Cardiac septum (tissue), 1 donor: ENCODE data around the gene FERMT3. TPM values are rescaled to one million over a fixed set of nuclear protein-coding genes. Genes with fewer than 3 reads are reported as not detected.
"Not testable (repeated sequence)": the region's sequence is repeated elsewhere in the genome, so short reads cannot be mapped to it uniquely, and the experiment has no call there.

ENCODE experiments used
- DNase-seq: peaks from one replicate; pipeline ENCODE4 v3.0.0-alpha.2; 2020; ENCODE audit warnings: low spot score
- intact Hi-C: fragments of 100-400 bp; cut with DNase I; formaldehyde crosslinking; loops from one replicate; pipeline ENCODE4 v1.14.0; 2022
- total RNA-seq: library from RNA; stranded (reverse); fragmentation: NEBNext Ultra II Directional; extraction: Animal tissue kit (Norgen Biotek cat#: 25700); gene quantifications from one replicate; pipeline ENCODE4 v1.2.1, GENCODE V29; 2021
- donor health status: DM: no; HTN: no; CAD: no.

The FERMT3 gene
- total RNA-seq, 1 donor from 2014 or later, result 7.8 TPM

DNA sequence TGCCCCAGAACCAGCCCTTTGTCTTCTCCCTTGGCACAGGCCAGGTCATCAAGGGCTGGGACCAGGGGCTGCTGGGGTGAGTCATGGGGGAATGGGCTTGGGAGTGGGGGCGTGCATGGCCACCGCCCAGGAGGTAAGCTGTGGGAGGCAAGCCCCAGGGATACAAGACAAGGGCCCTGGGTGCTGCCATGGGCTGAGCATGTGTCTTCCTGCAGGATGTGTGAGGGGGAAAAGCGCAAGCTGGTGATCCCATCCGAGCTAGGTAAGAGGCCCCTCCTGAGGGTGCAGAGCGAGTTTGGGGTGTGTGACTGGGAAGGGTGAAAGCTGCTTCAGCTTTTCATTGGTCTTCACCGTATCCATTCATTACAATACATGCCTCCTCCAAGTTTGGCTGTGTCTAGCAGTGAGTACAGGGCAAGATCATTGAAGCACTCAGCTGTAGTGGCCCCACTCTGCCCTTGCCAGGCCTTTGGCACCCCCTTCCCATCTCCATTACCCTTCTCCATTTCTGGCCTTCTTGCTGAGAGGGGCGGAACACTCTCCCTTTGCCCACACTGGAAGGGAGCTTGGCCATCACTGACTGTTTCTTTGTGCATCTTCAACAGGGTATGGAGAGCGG lies 36.8 kb downstream of the FERMT3 start:
- intact Hi-C loops, result no loop called here
- DNase-seq, result no peak

DNA sequence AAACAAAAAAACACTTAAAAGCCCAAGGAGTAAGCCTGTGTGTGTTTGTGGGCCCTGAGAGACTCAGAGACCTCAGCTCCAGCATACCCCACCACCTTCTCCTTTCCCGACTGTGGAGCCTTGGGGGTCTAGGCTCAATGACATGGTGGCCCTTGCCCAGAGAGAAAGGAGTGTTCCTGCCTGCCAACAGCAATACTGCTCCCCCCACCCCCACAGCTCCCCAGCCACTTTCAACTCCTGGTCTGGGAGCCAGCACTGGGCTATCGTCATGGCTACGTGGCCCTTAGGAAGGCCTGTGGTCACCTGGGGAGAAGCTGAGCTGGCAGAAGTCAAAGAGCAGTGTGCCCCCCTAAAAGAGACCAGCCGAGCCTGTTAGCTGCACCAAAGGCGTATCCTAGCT lies 37.6 kb downstream of the FERMT3 start:
- intact Hi-C loops, result no loop called here
- no peak for DNase-seq

DNA sequence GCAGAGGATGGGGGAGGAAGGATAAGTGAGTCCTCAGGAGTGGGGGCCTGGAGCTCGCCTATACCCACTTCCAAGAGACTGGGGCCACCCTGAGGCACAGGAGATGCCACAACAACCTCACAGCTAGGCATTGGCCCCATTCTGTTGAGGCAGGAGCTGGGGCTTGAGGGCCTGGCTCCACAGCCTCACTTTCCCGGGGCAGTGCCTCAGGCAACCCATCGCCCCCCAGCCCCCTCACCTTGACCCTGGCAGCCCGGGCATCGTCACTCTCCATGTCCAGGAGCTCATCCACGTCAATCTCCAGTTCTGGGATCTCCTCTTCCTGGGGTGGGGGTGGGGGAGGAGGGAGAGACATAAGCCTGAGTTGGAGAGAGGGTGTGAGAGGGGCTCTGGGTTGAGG lies 38.4 kb downstream of the FERMT3 start:
- no peak for DNase-seq
- intact Hi-C loops, result no loop called here

DNA sequence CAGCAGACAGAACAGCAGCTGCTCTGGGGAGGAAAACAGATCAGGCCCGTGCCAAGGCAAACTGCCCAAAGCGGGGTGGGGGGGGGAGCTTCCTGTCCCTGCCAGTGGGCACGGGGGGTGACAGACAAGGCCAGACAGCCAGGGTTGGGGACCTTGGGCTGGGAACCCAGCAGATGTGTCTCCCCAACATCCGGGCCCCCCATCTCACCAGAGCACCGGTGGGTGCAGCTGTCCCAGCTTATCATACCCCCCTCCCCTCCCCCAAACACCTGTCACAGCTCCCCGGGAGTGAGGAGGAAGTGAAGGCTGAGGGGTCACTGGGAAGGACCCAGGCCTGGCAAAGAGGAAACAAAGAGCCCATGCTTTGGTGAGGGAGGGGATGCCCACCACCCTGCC lies 38.9 kb downstream of the FERMT3 start:
- intact Hi-C loops, result no loop called here
- no peak for DNase-seq

DNA sequence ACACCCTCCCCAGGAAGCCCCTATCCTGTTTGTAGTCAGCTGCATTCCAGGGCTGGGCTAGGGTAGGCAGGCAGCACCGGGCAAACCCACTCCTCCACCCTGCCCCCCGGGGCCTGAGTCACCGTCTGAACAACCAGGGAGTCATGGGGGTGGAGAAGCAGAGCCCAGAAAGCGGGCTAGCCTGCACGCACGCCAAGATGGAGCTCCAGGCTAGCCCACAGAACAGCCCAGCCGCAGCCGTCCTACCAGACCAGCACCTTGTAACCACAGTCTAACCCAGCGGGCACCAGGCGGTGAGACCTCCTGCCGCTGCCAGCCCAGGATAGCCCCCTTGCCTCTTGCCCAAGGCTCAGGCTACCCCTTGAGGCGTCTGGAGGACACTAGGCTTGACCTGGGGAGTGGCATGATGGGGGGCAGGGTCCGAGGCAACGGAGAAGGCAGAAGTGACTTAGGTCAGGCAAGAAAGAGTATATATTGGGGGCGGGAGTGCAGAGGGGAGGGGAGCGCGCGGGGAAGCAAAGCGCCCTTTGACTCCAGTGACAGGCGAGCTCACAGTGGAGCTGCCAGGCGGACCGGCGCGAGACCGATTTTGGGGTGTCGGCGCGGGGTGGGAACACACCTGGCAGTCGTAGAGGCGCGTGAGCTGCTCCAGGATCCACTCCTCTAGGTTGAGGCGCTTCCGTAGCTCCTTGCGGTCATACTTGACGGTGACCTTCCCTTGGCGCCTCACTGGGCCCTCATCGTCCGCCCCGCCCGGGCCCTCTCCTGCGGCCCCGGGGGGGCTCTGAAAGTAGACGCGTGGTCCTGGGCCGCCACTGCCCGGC lies 39.5 kb downstream of the FERMT3 start:
- no peak for DNase-seq
- intact Hi-C loops, result no loop called here

DNA sequence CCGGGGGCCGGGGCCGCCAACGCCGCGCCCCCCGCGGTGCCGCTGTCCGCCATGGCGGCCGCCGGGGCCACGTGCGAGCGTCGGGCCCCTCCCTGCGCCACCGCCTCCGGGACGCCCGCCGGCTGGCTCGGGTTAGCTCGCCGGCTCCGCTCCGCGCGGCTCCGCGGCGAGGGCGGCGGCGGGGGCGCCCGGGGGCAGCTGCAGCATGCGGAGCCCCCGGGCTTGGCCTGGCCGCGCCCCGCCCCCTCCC lies 40.0 kb downstream of the FERMT3 start:
- intact Hi-C loops, DNase-seq: not testable (repeated sequence)

DNA sequence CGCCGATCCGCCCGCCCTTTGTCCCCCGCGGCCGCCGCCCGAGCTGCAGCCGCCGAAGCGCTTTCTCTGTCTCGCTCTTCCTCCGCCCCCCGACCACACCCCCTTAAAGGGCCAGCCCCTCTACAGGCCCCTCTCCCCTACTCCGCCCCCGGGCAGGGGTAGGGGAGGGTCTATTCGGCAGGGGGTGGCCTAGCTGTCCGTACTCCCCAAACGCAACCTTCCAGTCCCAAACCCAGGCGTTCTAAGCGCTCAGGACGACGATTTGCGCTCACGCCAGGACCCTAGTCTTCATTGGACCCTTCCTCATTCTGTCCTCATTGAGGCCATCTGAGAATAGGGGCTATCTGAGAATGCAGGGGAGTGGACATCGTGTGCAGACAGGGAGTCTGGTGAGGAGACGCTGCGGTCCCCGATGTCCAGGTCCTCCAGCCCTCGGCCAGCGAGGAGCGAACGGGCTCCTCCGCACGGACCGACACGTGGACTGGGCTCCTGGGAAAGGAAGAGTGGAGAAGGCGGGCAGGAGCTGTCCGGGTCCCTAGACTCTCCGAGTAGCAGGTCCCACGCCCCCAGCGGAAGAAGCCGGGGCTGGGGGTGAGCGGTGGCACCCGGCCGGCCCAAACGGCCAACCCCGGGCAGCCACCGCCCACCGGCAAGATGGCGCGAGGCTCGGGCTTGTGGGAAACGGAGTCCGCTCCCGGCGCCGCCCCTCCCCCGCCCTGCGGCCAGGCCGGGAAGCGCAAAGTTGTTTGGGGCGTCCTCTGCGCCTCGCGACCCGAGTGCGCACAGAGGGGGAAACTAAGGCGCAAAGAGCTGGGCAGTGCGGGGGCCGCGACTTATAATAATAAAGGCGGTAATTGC lies 40.6 kb downstream of the FERMT3 start, which contains the start of gene PPP1R14B:
PPP1R14B (minus strand) TSS at position 73 of the 858 bp plus-strand sequence. CDS start 270 bp downstream, outside the sequence.
- intact Hi-C loops, result loop anchor here (1.0 kb wide), 1 partner anchor 22 kb away; no protein-coding TSS in a partner anchor
- DNase-seq, result peak; percentile 92

DNA sequence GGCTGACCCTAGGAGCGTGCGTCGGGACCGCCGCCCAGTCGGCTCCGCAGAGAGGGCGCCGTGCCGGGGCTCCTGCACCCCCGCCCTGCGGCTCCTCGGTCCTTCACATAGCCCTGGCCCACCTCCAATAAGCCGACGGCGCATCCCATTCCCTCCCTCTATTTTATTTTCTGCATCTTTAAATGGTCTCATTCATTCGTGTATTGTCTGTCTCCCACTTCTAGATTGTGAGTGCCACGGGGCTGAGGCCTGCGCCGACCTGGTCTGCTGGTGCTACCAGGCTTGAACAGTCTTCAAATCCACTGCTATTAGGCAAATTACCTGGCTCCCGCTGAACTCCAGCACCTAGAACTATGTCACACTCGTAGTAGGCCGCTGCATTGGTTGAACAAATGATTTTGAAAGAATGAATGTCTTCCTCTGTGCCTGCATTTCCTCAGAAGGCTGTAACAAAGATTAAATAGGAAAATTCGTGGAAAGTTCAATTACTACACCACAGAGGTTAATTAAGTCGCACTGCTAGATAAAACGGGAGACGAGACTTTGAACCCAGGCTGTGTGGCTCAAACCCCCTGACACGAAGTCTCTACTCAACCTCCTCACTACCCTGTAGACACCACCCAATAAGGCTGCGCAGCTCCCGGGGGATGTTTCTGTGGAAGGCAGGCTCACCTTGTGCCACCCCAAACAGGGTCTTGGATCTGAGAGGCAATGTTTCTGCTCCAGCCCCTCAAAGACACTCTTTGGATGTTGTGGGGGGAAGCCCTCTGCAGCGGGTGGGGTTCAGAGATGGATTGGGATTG lies 41.4 kb downstream of the FERMT3 start:
- intact Hi-C loops, result loop anchor here (1.0 kb wide), 1 partner anchor 21 kb away; no protein-coding TSS in a partner anchor
- no peak for DNase-seq

DNA sequence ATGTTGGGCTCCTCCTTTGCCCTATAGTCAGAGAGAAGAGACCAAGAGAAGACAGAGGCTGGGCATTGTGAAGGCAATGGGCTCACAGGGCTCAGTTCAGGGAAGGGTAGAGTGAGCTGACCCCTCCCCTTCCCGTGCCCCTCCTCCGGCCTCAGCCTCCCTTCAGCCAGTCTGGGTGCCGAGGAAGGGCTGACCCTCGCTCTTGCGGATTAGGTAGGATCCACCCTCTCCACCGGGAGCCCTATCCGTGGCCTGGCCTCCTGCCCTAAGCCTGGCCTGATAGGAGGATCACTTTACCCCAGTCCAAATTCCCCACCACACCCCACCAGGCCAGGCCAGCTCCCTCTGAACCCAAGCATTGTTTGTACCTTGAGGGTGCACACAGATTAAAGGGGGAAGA lies 42.1 kb downstream of the FERMT3 start:
- no peak for DNase-seq

DNA sequence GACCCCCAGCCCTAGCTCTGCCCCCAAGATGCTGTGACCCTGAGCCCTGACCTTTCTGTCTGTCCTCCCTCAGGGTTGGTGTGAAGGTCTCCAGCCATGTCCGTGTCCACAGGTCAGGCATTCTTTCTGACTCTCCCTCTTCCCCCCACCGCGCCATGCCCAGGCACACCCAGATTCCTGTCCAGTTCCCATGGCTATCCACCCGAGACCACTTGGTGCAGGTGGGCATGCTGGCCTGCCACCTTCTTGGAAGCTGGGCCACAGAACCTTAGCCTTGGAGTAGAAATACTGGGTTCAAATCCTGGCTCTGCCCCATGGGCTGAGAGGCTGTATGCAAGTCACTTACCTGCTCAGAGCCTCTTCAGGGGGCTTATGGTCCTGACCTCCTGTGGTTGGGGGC lies 42.5 kb downstream of the FERMT3 start:
- intact Hi-C loops, result no loop called here
- DNase-seq, result no peak

More for the DNA sequence above, 42.1 kb downstream of the FERMT3 start:
- intact Hi-C loops, result no loop called here

DNA sequence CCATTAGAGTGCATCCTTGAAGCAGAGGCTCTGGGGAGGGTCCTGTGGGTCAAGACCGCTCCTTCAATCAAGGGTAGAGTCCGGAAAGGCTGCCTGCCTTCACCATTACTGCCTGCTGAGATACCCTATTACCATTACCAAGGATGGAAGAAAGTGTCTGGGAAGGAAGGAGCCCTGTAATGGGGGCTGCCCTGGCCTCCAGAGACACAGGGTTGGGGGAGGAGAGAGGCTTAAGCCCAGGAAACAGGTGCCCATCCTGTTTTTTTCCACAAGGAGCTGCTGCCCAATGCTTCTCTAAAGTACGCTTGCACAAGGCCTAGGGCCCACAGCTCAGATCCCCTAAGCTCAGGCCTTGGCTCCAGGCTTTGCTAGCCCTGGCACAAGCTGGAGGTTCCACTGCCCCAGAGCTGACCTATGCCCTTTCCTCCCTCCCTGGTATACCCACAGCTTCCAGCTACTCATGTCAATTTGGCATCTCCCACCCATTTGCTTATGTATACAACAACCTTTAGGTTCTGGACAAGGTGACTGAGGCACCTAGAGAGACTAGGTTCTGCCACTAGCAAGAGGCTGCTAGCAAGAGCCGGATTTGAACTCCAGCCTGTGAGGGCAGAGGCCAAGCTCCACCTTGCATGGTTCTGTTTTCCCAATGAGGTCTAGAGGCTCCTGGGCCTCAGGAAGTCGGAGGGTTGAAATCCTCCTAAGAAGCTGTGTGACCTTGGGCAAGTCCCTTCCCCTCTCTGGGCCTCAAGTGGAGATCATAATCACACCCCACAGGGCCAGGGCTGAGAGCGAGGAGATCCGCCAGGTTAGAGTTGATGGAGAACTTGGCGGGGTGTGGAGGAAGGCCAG lies 43.3 kb downstream of the FERMT3 start:
- DNase-seq, result no peak
- intact Hi-C loops, result loop anchor here (5.0 kb wide), 1 partner anchor 53 kb away; the partner anchor contains the start of gene CATSPERZ

DNA sequence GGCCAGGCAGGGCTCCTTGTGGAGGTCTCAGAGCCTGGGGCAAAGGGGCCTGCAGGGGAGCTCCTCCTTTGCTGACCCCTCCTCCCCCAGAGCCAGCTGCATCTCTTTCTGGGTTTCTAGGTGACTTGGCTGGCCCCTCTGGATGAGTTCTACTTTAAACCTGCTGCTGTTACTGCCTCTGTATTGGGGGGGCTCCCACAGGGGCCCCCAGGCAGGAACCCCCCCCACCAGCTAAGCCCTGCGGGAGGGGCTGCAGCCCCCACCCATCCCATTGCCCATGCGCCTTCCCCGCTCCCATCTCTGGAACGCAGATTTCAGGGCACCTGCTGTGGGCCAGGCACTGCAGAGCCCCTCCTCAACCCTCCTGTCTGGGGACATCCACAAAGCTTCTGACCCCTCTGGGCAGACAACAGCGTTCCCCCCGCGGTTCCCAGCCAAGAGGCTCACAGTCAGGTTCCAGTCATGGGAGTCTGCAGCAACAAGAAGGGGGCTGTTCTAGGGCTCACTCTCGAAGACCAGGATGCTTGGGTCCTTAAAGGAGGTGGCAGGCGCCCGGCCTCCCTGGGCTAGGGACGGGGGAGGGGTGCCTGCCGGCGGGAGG lies 44.0 kb downstream of the FERMT3 start:
- intact Hi-C loops, result loop anchor here (5.0 kb wide), 1 partner anchor 52 kb away; the partner anchor contains the start of gene CATSPERZ

DNA sequence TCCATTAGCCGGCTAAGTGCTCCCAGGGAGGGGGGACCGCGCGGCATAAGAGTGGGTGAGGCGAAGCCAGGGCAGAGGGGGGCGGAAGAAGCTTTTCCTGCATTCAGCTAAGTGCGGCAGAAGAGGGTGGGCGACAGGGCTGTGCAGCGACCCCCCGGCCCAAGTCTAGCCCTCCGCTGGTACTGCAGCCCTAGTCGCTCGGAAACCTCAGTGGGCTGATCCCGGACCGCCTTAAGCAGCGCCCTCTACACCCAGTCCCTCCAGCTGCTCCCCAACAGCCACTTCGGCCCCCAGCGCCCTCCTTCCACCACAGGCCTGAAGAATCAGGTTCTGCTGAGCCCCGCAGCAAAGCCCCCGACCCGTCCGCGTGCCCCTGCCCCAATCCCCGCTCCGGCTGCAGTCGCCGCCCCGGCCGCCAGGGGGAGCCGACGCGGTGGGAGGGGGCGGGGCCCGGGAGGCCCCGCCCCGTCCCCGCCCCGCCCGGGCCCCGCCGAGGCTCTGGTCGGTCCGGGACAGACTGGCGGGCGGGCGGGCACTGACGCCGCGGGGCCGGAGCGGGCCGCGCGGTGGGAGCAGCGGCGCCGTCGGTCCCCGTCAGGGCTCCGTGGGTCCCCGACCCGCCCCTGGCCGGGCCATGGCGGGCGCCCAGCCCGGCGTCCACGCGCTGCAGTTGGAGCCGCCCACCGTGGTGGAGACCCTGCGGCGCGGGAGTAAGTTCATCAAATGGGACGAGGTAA lies 44.7 kb downstream of the FERMT3 start, which contains the start of gene PLCB3:
PLCB3 (plus strand) TSS at position 515 of the 737 bp plus-strand sequence; CDS start at position 635, 120 bp downstream.
- intact Hi-C loops, result loop anchor here (5.0 kb wide), 1 partner anchor 51 kb away; the partner anchor contains the start of gene CATSPERZ
- no peak for DNase-seq

More for the DNA sequence above, 44.0 kb downstream of the FERMT3 start:
- no peak for DNase-seq

DNA sequence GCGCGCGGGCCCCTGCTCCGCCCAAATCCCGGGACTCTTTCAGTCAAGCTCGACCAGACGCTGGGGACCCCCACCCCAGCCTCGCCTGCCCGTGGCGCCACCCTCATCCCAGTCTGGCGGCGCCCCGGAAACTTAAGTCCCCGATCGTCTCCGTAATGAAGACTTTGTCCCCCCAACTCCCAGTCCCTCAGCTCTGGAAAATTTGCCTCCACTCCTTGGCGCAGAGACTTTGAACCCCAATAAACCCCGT lies 45.2 kb downstream of the FERMT3 start:
- DNase-seq, result no peak
- intact Hi-C loops, result loop anchor here (5.0 kb wide), 1 partner anchor 51 kb away; the partner anchor contains the start of gene CATSPERZ

DNA sequence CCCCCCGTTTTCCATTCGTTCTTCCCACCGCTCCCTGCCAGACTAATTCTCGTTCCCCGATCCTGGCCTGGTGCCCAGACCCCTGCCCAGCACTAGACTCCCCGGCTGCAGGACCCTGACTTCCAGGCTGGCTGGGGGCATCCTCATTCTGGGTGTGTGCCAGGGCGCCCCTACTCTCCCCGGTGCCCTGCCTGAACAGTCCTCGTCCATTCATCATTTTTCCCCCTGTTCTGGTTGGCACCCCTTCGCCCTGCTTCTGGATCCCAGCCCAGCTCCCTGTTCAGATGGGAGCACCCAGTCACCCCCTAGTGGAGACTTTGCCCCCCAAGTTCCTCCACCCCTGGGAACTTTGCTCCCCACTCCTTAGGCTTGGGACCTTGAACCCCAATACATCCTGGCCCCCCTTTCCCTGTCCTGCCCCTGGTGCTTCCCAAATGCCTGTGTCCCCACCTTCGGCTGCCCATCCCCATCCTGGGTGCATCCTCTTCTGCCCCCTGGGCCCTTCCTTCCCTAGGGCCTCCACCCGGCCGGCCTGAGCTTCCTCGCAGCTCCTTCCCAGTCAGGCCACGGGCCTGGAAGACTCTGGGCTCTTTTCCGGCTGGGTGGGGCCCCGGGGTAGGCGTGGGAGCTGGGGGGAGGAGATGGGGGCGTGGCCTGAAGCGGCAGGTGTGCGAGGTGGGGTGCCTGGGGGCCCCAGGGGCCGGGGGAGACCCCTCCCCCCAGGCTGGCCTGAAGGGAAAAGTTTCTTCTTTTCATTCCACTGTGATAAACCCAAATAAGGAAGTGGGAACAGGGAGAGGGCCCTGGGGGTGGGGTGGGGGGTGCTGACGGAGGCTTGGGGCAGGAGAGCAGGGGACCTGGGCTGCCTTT lies 45.7 kb downstream of the FERMT3 start:
- intact Hi-C loops, result loop anchor here (5.0 kb wide), 1 partner anchor 50 kb away; the partner anchor contains the start of gene CATSPERZ
- no peak for DNase-seq

DNA sequence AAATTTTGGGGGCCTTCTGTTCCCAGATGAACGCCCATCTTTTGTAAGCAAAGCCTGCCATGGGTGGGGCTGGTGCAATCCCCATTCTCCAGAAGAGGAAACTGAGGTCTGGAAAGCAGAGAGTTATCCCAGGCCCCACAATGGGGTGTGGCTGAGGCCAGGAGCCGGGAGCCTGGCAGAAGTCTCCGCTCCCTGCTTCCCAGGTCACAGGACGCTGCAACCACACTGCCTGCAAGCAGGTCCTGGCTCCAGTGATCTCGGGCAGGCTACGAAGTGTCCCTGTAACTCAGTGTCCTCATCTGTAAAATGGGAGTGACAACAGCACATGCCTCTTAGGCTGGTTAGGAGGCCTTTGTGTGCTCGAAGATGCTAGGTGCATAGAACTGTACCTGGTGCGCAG lies 46.5 kb downstream of the FERMT3 start:
- intact Hi-C loops, result loop anchor here (5.0 kb wide), 1 partner anchor 49 kb away; the partner anchor contains the start of gene CATSPERZ
- DNase-seq, result no peak
